GM12878 (cell line): Measurements from ENCODE around the gene SGTB. TPM values are rescaled to one million over a fixed set of nuclear protein-coding genes. Genes with fewer than 3 reads are reported as not detected.

Source experiments
- EED ChIP-seq: sonication (generic); IDR thresholded peaks from 2 replicates; pipeline ENCODE4 v1.6.1; 2016; ENCODE audit warnings: antibody characterized with exemption, low read depth
- ELK1 ChIP-seq: IDR thresholded peaks from 2 replicates; pipeline ENCODE4 v1.6.1; 2012; ENCODE audit warnings: low read depth, low read length, improper control_type of control experiment
- ESRRA ChIP-seq: IDR thresholded peaks from 2 replicates; pipeline ENCODE4 v1.6.1; 2012; ENCODE audit warnings: mild to moderate bottlenecking, low read length, improper control_type of control experiment
- IRF3 ChIP-seq: fragments of 450-650 bp; IDR thresholded peaks from 2 replicates; pipeline ENCODE4 v1.6.1; 2014; ENCODE audit warnings: mild to moderate bottlenecking
- KAT2A ChIP-seq: conservative IDR thresholded peaks from 2 replicates; pipeline ENCODE4 v1.6.1; 2011; ENCODE audit warnings: low read depth, low read length; ENCODE audit not compliant: control insufficient read depth
- KLF5 ChIP-seq: fragments of 450-650 bp; IDR thresholded peaks from 2 replicates; pipeline ENCODE4 v1.6.1; 2014; ENCODE audit warnings: mild to moderate bottlenecking; ENCODE audit not compliant: partially characterized antibody
- LARP7 ChIP-seq: fragments of 450-650 bp; IDR thresholded peaks from 2 replicates; pipeline ENCODE4 v1.6.1; 2017; ENCODE audit warnings: mild to moderate bottlenecking
- NFIC ChIP-seq: IDR thresholded peaks from 2 replicates; pipeline ENCODE4 v1.6.1; 2012; ENCODE audit warnings: low read depth, mild to moderate bottlenecking, inconsistent platforms, low read length, moderate library complexity
- NFYA ChIP-seq: IDR thresholded peaks from 2 replicates; pipeline ENCODE4 v1.6.1; 2011; ENCODE audit warnings: low read depth, mild to moderate bottlenecking, low read length, improper control_type of control experiment, borderline replicate concordance
- PBX3 ChIP-seq: IDR thresholded peaks from 2 replicates; pipeline ENCODE4 v1.6.1; 2011; ENCODE audit warnings: mild to moderate bottlenecking, low read depth, low read length, moderate library complexity; ENCODE audit not compliant: insufficient replicate concordance
- PML ChIP-seq: IDR thresholded peaks from 2 replicates; pipeline ENCODE4 v1.6.1; 2012; ENCODE audit warnings: low read length, inconsistent platforms
- POLR2A ChIP-seq: IDR thresholded peaks from 2 replicates; pipeline ENCODE4 v1.6.1; 2011; ENCODE audit warnings: low read depth, mild to moderate bottlenecking, low read length
- RBBP5 ChIP-seq: fragments of 200-600 bp; sonication (generic); conservative IDR thresholded peaks from 2 replicates; pipeline ENCODE4 v1.6.1; 2016
- RCOR1 ChIP-seq: conservative IDR thresholded peaks from 2 replicates; pipeline ENCODE4 v1.6.1; 2012; ENCODE audit warnings: low read depth, low read length, improper control_type of control experiment
- SP1 ChIP-seq: IDR thresholded peaks from one replicate; pipeline ENCODE4 v1.6.1; 2011; ENCODE audit warnings: low read depth, low read length
- SPI1 ChIP-seq: IDR thresholded peaks from 2 replicates; pipeline ENCODE4 v1.6.1; 2011; ENCODE audit warnings: low read depth, mild to moderate bottlenecking, low read length, moderate library complexity, borderline replicate concordance; ENCODE audit not compliant: insufficient read depth
- STAT3 ChIP-seq: IDR thresholded peaks from 2 replicates; pipeline ENCODE4 v1.6.1; 2011; ENCODE audit warnings: low read depth, low read length, improper control_type of control experiment
- YBX1 ChIP-seq: fragments of 450-650 bp; IDR thresholded peaks from 2 replicates; pipeline ENCODE4 v1.6.1; 2016; ENCODE audit warnings: antibody characterized with exemption
- ZNF274 ChIP-seq: IDR thresholded peaks from one replicate; pipeline ENCODE4 v1.8.0; 2011; ENCODE audit not compliant: insufficient read length, insufficient read depth
- ZNF384 ChIP-seq: IDR thresholded peaks from 2 replicates; pipeline ENCODE4 v1.6.1; 2012; ENCODE audit warnings: low read depth, mild to moderate bottlenecking, low read length, improper control_type of control experiment, borderline replicate concordance
- polyA plus RNA-seq, 11 experiments: library from polyadenylated mRNA; depleted of rRNA in 4 of 11; unstranded in 6 of 11; stranded (reverse) in 5 of 11; fragments of >200 nt; fragmentation: Nextera tagmentation in 4 of 11; fragmentation: Illumina TruSeq in 1 of 11; extraction: Ambion mirVana in 4 of 11; extraction: Trizol in 1 of 11; gene quantifications; 1 replicate in 1 of 11; 2 replicates in 10 of 11; pipeline versions ENCODE4 v1.2.1 to v1.2.3, GENCODE V29; 2011 to 2016; ENCODE audit warnings: inconsistent platforms in 2 of 11, missing spikeins in 2 of 11, low read depth in 1 of 11
- total RNA-seq, 4 experiments: library from RNA; depleted of rRNA in 3 of 4; stranded (reverse); fragments of >200 nt in 3 of 4; fragmentation: Illumina TruSeq in 1 of 4; extraction: Trizol in 1 of 4; gene quantifications; 2 replicates each; pipeline versions ENCODE4 v1.2.1 to v1.2.3, GENCODE V29; 2013 to 2021
- TF ChIP-seq, protein P1 (sequence below): IDR thresholded peaks from 2 replicates; pipeline ENCODE4 v1.6.1; 2011; ENCODE audit warnings: borderline replicate concordance, low read depth, mild to moderate bottlenecking, moderate library complexity, low read length; ENCODE audit not compliant: insufficient read depth, poor library complexity, severe bottlenecking
- TF ChIP-seq, protein P2 (sequence below): IDR thresholded peaks from 2 replicates; pipeline ENCODE4 v1.6.1; 2011; ENCODE audit warnings: borderline replicate concordance, low read depth, mild to moderate bottlenecking, moderate library complexity, mixed read lengths, low read length; ENCODE audit not compliant: insufficient read depth; ENCODE audit errors: extremely low read length
- TF ChIP-seq, protein P3 (sequence below): fragments of 450-650 bp; formaldehyde crosslinking; IDR thresholded peaks from 2 replicates; pipeline ENCODE4 v1.5.0; 2022; ENCODE audit warnings: mild to moderate bottlenecking, missing genetic modification characterization

SGTB gene
- total and polyA plus RNA-seq, 10 of the 15 experiments (the other 5 are each of a cell fraction or from before 2014, with no cell fraction given): 1.0 to 7.8 (median 5.4) TPM

DNA sequence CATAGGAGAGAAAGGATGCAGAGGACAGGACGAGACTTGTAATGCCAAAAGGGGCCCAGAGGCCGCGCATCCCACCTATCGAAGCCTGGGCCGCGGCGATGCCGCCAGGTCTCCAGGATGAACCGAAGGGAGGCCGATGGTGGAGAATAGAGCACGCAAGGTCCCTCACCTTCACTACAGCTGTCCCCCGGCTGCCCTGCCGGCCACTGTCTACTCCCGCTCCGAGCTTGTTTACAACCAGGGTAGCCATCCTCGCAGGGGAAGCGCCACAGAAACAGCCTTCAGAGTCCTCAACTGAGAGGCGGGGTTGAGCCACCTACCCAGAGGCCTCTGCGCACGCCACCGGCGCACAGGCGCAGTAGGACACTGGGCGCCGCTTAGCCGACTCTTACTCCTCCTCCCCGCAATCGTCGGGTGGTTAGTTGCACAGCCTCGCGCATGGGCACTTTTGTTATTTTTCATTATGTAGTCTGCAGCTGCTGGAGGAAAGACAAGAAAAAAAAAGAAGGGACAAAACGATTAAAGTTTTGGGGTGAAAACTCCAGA, 97.8 kb downstream of the SGTB start, which contains the start of gene TRIM23 (continued):
- no peak for TF ChIP-seq ELK1
- TF ChIP-seq RCOR1: 0 out of 2 replicates have a peak, but pooled peaks have one; percentile 60
- TF ChIP-seq KLF5: peak; percentile 74
- TF ChIP-seq NFYA: no peak
- peak; percentile 35; the same call in 1 of the 2 replicates for TF ChIP-seq SPI1
- TF ChIP-seq STAT3: no peak
- no peak for TF ChIP-seq PML
- TF ChIP-seq IRF3: no peak
- TF ChIP-seq, protein P1, sequence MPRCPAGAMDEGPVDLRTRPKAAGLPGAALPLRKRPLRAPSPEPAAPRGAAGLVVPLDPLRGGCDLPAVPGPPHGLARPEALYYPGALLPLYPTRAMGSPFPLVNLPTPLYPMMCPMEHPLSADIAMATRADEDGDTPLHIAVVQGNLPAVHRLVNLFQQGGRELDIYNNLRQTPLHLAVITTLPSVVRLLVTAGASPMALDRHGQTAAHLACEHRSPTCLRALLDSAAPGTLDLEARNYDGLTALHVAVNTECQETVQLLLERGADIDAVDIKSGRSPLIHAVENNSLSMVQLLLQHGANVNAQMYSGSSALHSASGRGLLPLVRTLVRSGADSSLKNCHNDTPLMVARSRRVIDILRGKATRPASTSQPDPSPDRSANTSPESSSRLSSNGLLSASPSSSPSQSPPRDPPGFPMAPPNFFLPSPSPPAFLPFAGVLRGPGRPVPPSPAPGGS: no peak
- TF ChIP-seq ESRRA: no peak
- no peak for TF ChIP-seq RBBP5
- TF ChIP-seq NFIC: no peak
- no peak for TF ChIP-seq PBX3
- no peak for TF ChIP-seq SP1
- no peak for TF ChIP-seq YBX1
- no peak for TF ChIP-seq ZNF274
- no peak for TF ChIP-seq ZNF384
- TF ChIP-seq LARP7: no peak
- TF ChIP-seq, protein P2, sequence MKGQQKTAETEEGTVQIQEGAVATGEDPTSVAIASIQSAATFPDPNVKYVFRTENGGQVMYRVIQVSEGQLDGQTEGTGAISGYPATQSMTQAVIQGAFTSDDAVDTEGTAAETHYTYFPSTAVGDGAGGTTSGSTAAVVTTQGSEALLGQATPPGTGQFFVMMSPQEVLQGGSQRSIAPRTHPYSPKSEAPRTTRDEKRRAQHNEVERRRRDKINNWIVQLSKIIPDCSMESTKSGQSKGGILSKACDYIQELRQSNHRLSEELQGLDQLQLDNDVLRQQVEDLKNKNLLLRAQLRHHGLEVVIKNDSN: no peak
- peak; percentile 73 for TF ChIP-seq POLR2A
- no peak for TF ChIP-seq EED
- TF ChIP-seq KAT2A: no peak
- TF ChIP-seq, protein P3, sequence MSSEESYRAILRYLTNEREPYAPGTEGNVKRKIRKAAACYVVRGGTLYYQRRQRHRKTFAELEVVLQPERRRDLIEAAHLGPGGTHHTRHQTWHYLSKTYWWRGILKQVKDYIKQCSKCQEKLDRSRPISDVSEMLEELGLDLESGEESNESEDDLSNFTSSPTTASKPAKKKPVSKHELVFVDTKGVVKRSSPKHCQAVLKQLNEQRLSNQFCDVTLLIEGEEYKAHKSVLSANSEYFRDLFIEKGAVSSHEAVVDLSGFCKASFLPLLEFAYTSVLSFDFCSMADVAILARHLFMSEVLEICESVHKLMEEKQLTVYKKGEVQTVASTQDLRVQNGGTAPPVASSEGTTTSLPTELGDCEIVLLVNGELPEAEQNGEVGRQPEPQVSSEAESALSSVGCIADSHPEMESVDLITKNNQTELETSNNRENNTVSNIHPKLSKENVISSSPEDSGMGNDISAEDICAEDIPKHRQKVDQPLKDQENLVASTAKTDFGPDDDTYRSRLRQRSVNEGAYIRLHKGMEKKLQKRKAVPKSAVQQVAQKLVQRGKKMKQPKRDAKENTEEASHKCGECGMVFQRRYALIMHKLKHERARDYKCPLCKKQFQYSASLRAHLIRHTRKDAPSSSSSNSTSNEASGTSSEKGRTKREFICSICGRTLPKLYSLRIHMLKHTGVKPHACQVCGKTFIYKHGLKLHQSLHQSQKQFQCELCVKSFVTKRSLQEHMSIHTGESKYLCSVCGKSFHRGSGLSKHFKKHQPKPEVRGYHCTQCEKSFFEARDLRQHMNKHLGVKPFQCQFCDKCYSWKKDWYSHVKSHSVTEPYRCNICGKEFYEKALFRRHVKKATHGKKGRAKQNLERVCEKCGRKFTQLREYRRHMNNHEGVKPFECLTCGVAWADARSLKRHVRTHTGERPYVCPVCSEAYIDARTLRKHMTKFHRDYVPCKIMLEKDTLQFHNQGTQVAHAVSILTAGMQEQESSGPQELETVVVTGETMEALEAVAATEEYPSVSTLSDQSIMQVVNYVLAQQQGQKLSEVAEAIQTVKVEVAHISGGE (CRISPR knock-in tag): no peak
